ENCODE measurements around the gene ST3GAL6. TPM values are rescaled to one million over a fixed set of nuclear protein-coding genes. Genes with fewer than 3 reads are reported as not detected.

Gene ST3GAL6
- total and polyA plus RNA-seq, 2 of the 13 experiments (the other 11 are each of a cell fraction or from before 2014, with no cell fraction given), result 17.5 to 23.2 TPM

DNA sequence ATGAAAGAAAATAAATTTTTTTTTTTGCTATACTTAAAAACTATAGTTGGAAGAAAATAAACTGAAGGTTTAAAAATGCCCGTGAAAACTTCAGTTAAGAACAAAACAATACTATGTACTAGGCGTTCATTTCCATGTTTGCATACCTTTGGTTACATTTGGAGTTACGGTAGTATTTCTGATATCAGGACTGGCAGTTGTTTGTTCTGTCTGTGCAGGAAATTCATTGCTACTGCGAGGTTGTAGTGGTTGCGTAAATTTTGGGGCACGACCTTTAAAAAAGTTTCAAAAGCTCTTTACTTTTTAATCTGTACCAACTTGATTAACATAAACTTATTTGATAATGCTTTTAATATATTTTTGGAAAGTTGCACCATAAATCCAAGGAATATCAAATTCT is 47.9 kb downstream of the ST3GAL6 start (continued):
- peak; percentile 27; the same call in 1 of the 2 replicates for TF ChIP-seq RARA (CRISPR knock-in tag; IDR thresholded peaks at IDR 0.05)
- peak; percentile 92 for TF ChIP-seq HMG20B (CRISPR knock-in tag; conservative IDR thresholded peaks at IDR 0.05)
- no peak for TF ChIP-seq SYNCRIP (IDR thresholded peaks at IDR 0.05; ENCODE audit: insufficient read depth, low read depth, low read length)
- peak; percentile 79 for TF ChIP-seq CEBPG (CRISPR knock-in tag; IDR thresholded peaks at IDR 0.05)
- no peak for TF ChIP-seq FOXA1 (IDR thresholded peaks at IDR 0.05)
- TF ChIP-seq FOXA1 (CRISPR knock-in tag; IDR thresholded peaks at IDR 0.05), result peak; percentile 33; the same call in 1 of the 2 replicates
- no peak for TF ChIP-seq NRL (CRISPR knock-in tag; IDR thresholded peaks at IDR 0.05; ENCODE audit: borderline replicate concordance)
- TF ChIP-seq ZNF382 (CRISPR knock-in tag; IDR thresholded peaks at IDR 0.05; ENCODE audit: borderline replicate concordance), result no peak
- no peak for TF ChIP-seq KDM2A (CRISPR knock-in tag; IDR thresholded peaks at IDR 0.05; ENCODE audit: borderline replicate concordance, low read depth)
- no peak for TF ChIP-seq HCFC1 (IDR thresholded peaks at IDR 0.05; ENCODE audit: low read depth, low read length)
- TF ChIP-seq SOX5 (CRISPR knock-in tag; IDR thresholded peaks at IDR 0.05; ENCODE audit: borderline replicate concordance), result peak; percentile 33; the same call in 1 of the 2 replicates
- peak; percentile 88 for TF ChIP-seq GFI1 (CRISPR knock-in tag; IDR thresholded peaks at IDR 0.05; ENCODE audit: borderline replicate concordance)
- TF ChIP-seq ZNF205 (CRISPR knock-in tag; IDR thresholded peaks at IDR 0.05), result no peak
- TF ChIP-seq, protein P1, sequence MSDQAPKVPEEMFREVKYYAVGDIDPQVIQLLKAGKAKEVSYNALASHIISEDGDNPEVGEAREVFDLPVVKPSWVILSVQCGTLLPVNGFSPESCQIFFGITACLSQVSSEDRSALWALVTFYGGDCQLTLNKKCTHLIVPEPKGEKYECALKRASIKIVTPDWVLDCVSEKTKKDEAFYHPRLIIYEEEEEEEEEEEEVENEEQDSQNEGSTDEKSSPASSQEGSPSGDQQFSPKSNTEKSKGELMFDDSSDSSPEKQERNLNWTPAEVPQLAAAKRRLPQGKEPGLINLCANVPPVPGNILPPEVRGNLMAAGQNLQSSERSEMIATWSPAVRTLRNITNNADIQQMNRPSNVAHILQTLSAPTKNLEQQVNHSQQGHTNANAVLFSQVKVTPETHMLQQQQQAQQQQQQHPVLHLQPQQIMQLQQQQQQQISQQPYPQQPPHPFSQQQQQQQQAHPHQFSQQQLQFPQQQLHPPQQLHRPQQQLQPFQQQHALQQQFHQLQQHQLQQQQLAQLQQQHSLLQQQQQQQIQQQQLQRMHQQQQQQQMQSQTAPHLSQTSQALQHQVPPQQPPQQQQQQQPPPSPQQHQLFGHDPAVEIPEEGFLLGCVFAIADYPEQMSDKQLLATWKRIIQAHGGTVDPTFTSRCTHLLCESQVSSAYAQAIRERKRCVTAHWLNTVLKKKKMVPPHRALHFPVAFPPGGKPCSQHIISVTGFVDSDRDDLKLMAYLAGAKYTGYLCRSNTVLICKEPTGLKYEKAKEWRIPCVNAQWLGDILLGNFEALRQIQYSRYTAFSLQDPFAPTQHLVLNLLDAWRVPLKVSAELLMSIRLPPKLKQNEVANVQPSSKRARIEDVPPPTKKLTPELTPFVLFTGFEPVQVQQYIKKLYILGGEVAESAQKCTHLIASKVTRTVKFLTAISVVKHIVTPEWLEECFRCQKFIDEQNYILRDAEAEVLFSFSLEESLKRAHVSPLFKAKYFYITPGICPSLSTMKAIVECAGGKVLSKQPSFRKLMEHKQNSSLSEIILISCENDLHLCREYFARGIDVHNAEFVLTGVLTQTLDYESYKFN (CRISPR knock-in tag; conservative IDR thresholded peaks at IDR 0.05), result 0 out of 2 replicates have a peak, but pooled peaks have one; percentile 22
- TF ChIP-seq EP300 (IDR thresholded peaks at IDR 0.05; ENCODE audit: low read depth in 2 of 2, low read length in 2 of 2), result peak in 1 of 2 experiments; percentile 22; a peak in 1 of 4 replicates
- no peak for TF ChIP-seq EP300 (CRISPR knock-in tag; IDR thresholded peaks at IDR 0.05; ENCODE audit: borderline replicate concordance)
- TF ChIP-seq FOXP1 (IDR thresholded peaks at IDR 0.05), result no peak
- peak; percentile 46; the same call in 1 of the 2 replicates for TF ChIP-seq FOXP1 (CRISPR knock-in tag; IDR thresholded peaks at IDR 0.05)
- no peak for TF ChIP-seq EEA1 (CRISPR knock-in tag; IDR thresholded peaks at IDR 0.05; ENCODE audit: borderline replicate concordance)
- no peak for TF ChIP-seq PHF20 (CRISPR knock-in tag; IDR thresholded peaks at IDR 0.05)
- no peak for TF ChIP-seq BRCA1 (CRISPR knock-in tag; IDR thresholded peaks at IDR 0.05)
- no peak for TF ChIP-seq REL (CRISPR knock-in tag; conservative IDR thresholded peaks at IDR 0.05)
- TF ChIP-seq SOX13 (IDR thresholded peaks at IDR 0.05), result no peak
- TF ChIP-seq SOX13 (CRISPR knock-in tag; conservative IDR thresholded peaks at IDR 0.05 in 1 of 2, IDR thresholded peaks at IDR 0.05 in 1 of 2), result peak in 1 of 2 experiments; percentile 70; a peak in 2 of 4 replicates
- TF ChIP-seq, protein P2, sequence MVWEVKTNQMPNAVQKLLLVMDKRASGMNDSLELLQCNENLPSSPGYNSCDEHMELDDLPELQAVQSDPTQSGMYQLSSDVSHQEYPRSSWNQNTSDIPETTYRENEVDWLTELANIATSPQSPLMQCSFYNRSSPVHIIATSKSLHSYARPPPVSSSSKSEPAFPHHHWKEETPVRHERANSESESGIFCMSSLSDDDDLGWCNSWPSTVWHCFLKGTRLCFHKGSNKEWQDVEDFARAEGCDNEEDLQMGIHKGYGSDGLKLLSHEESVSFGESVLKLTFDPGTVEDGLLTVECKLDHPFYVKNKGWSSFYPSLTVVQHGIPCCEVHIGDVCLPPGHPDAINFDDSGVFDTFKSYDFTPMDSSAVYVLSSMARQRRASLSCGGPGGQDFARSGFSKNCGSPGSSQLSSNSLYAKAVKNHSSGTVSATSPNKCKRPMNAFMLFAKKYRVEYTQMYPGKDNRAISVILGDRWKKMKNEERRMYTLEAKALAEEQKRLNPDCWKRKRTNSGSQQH (CRISPR knock-in tag; IDR thresholded peaks at IDR 0.05; ENCODE audit: low read depth), result no peak
- no peak for TF ChIP-seq NFKBIZ (CRISPR knock-in tag; IDR thresholded peaks at IDR 0.05)
- no peak for TF ChIP-seq PITX1 (CRISPR knock-in tag; IDR thresholded peaks at IDR 0.05)
- TF ChIP-seq EHMT2 (IDR thresholded peaks at IDR 0.05; ENCODE audit: borderline replicate concordance, low read depth, low read length), result no peak
- TF ChIP-seq BCL6 (CRISPR knock-in tag; IDR thresholded peaks at IDR 0.05), result peak; percentile 47; the same call in 1 of the 2 replicates
- 0 out of 2 replicates have a peak, but pooled peaks have one; percentile 20 for TF ChIP-seq GATAD2A (CRISPR knock-in tag; IDR thresholded peaks at IDR 0.05)
- TF ChIP-seq FOXA3 (CRISPR knock-in tag; IDR thresholded peaks at IDR 0.05), result 0 out of 2 replicates have a peak, but pooled peaks have one; percentile 45
